ENCODE data around the gene MN1. TPM values are rescaled to one million over a fixed set of nuclear protein-coding genes. Genes with fewer than 3 reads are reported as not detected.

MN1 gene
- total RNA-seq, 1 donor from 2014 or later: 2.6 TPM

DNA sequence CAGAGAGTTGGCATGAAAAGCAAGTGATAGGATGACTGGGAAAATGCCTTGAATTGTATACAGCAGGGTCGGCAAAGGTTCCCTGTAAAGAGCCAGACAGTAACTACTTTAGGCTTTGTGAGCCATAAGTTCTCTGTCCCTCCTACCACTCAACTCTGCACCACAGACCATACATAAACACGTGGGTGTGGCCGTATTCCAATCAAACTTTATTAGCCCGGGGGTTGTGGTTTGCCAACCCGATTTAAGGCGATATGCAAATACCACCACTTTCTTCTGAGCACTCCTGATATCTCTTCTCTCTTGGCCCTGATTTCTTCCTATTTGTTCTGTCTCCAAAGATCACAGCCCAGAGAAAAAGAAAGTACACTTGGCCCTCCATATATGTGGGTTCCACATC is 87.5 kb downstream of the MN1 start:
- peaks cover 0 to 2% (median 0%) of the 10 kb centered on the region in 3 donors for H3K27me3 ChIP-seq (ENCODE audit: control insufficient read depth in 3 of 3, insufficient read depth in 3 of 3, low read length in 3 of 3)
- no peaks in the 10 kb centered on the region for H3K36me3 ChIP-seq (ENCODE audit: control insufficient read depth in 3 of 3, insufficient read depth in 3 of 3, low read length in 3 of 3)
- H3K9me3 ChIP-seq (ENCODE audit: control insufficient read depth in 3 of 3, low read length in 3 of 3): peaks cover 0 to 3% (median 0%) of the 10 kb centered on the region in 3 donors
- H3K4me3 ChIP-seq (ENCODE audit: low read length in 3 of 3): no peak overlapping the region
- peaks cover 16 to 27% (median 27%) of the 10 kb centered on the region in 3 donors for H3K4me1 ChIP-seq (ENCODE audit: control insufficient read depth in 3 of 3, insufficient read depth in 3 of 3, low read length in 3 of 3)
- no peak overlapping the region for H3K27ac ChIP-seq (ENCODE audit: low read depth, low read length)
- no peak overlapping the region for H3K9ac ChIP-seq (ENCODE audit: low read depth in 1 of 3, low read length in 3 of 3)

DNA sequence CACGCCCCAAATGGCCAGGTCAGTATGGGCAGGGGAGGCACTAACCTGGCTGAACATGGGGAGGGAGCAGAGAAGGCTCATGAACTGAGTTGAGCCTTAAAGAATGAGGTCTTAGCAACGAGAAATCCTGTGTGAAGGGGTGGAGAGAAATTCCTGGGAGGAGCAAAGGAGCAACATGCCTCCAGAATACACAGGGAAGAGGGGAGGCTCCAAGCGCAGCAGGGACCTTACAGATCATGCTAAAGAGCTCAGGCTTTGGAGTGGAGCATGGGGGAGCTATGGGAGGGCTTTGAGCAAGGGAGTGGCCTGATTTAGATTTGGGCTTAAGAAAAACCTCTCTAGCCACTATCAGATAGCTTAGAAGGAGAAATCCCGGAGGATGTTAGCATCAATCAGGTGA is 88.1 kb downstream of the MN1 start:
- Histone ChIP-seq H3K27me3 (ENCODE audit: control insufficient read depth in 3 of 3, insufficient read depth in 3 of 3, low read length in 3 of 3) (peaks cover 0 to 2% (median 0%) of the 10 kb centered on the region in 3 donors), H3K4me1 (ENCODE audit: control insufficient read depth in 3 of 3, insufficient read depth in 3 of 3, low read length in 3 of 3) (peaks cover 14 to 21% (median 21%) of the 10 kb centered on the region in 3 donors), H3K36me3 (ENCODE audit: control insufficient read depth in 3 of 3, insufficient read depth in 3 of 3, low read length in 3 of 3) (no peaks in the 10 kb centered on the region), H3K9me3 (ENCODE audit: control insufficient read depth in 3 of 3, low read length in 3 of 3) (peaks cover 0 to 3% (median 0%) of the 10 kb centered on the region in 3 donors), H3K9ac (ENCODE audit: low read depth in 1 of 3, low read length in 3 of 3) (no peak overlapping the region), H3K27ac (ENCODE audit: low read depth, low read length) (no peak overlapping the region), H3K4me3 (ENCODE audit: low read length in 3 of 3) (no peak overlapping the region)

DNA sequence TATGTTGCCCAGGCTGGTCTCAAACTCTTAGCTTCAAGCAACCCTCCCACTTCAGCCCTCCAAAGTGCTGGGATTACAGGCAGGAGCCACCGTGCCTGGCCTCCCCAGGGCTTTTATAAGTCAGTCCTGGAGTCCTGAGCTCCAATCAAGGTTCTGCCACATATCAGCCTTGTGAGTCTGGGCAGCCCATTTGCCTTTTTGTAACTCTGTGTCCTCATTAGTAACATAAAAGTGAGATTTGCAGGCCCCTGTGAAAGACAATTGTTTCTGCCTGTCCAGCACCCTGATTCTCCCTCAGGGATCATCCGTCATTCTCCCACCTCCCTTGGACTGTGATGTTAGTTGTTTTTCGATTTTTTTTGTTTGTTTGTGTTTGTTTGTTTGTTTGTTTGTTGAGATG is 89.8 kb downstream of the MN1 start:
- Histone ChIP-seq H3K4me1 (ENCODE audit: control insufficient read depth in 3 of 3, insufficient read depth in 3 of 3, low read length in 3 of 3) (peaks cover 5 to 12% (median 11%) of the 10 kb centered on the region in 3 donors), H3K9me3 (ENCODE audit: control insufficient read depth in 3 of 3, low read length in 3 of 3) (peaks cover 0 to 3% (median 0%) of the 10 kb centered on the region in 3 donors), H3K27me3 (ENCODE audit: control insufficient read depth in 3 of 3, insufficient read depth in 3 of 3, low read length in 3 of 3) (peaks cover 0 to 2% (median 0%) of the 10 kb centered on the region in 3 donors), H3K27ac (ENCODE audit: low read depth, low read length) (no peak overlapping the region), H3K9ac (ENCODE audit: low read depth in 1 of 3, low read length in 3 of 3) (no peak overlapping the region), H3K4me3 (ENCODE audit: low read length in 3 of 3) (no peak overlapping the region), H3K36me3 (ENCODE audit: control insufficient read depth in 3 of 3, insufficient read depth in 3 of 3, low read length in 3 of 3) (no peaks in the 10 kb centered on the region)

DNA sequence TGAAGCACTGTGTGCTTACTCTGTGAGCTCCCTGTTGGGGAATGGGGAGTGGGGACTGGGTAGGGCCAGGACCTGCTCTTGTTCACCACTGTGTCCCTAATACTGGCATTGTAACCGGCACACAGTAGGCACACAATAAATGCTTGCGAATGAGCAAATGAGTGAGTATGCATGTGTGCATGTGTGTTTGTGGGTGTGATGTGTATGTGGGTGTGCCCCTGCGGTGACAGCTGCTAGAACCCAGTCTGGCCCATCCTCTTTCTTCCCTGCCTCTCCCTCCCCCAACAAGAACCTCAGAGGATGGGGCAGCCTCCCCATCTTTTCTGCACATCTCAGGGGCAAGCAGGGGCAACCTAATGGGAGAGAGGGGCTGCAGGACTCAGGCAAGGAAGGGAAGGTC is 90.5 kb downstream of the MN1 start:
- Histone ChIP-seq H3K27ac (ENCODE audit: low read depth, low read length) (no peak overlapping the region), H3K4me3 (ENCODE audit: low read length in 3 of 3) (no peak overlapping the region), H3K27me3 (ENCODE audit: control insufficient read depth in 3 of 3, insufficient read depth in 3 of 3, low read length in 3 of 3) (peaks cover 0 to 2% (median 0%) of the 10 kb centered on the region in 3 donors), H3K36me3 (ENCODE audit: control insufficient read depth in 3 of 3, insufficient read depth in 3 of 3, low read length in 3 of 3) (no peaks in the 10 kb centered on the region), H3K9me3 (ENCODE audit: control insufficient read depth in 3 of 3, low read length in 3 of 3) (no peaks in the 10 kb centered on the region), H3K9ac (ENCODE audit: low read depth in 1 of 3, low read length in 3 of 3) (no peak overlapping the region), H3K4me1 (ENCODE audit: control insufficient read depth in 3 of 3, insufficient read depth in 3 of 3, low read length in 3 of 3) (peaks cover 5 to 12% (median 11%) of the 10 kb centered on the region in 3 donors)

DNA sequence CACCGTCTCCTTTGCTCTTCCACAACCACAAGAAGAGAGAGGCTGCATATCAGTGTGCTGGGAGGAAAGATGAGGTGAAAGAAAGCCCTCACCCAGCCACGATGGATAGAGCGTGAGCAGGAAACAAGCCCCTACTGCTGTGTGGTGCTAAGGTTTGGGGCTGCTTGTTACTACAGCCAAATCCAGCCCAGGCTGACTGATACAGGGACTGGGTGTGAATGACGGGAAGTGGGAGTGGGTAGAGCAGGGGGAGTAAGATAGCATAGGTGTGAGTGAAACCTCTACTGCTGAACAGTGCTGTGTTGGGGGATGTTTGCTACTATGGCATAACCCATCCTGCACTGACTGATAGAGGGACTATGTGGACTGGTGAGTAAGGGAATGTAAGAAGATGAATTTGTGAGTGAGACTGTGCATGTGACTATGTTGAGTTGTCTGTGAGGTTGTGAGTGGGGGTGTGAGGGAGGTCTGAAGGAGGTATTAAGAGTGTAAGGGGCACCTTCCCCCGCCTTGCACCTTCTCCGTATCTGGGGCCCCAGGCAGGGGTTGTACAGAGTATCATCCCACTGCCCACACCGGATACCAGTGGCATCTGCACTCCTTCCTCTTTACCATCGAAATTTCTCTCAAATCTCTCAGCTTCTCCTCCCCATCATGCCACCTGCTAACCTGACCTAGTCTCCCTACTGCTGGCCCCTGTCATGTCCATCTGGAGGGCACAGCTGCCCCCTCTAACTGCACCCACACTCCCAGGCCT is 91.5 kb downstream of the MN1 start:
- peaks cover 6 to 18% (median 14%) of the 10 kb centered on the region in 3 donors for H3K4me1 ChIP-seq (ENCODE audit: control insufficient read depth in 3 of 3, insufficient read depth in 3 of 3, low read length in 3 of 3)
- no peak overlapping the region for H3K4me3 ChIP-seq (ENCODE audit: low read length in 3 of 3)
- H3K27me3 ChIP-seq (ENCODE audit: control insufficient read depth in 3 of 3, insufficient read depth in 3 of 3, low read length in 3 of 3): peaks cover 0 to 2% (median 0%) of the 10 kb centered on the region in 3 donors
- no peak overlapping the region for H3K9ac ChIP-seq (ENCODE audit: low read depth in 1 of 3, low read length in 3 of 3)
- H3K27ac ChIP-seq (ENCODE audit: low read depth, low read length): no peak overlapping the region
- H3K9me3 ChIP-seq (ENCODE audit: control insufficient read depth in 3 of 3, low read length in 3 of 3): no peaks in the 10 kb centered on the region
- H3K36me3 ChIP-seq (ENCODE audit: control insufficient read depth in 3 of 3, insufficient read depth in 3 of 3, low read length in 3 of 3): no peaks in the 10 kb centered on the region

DNA sequence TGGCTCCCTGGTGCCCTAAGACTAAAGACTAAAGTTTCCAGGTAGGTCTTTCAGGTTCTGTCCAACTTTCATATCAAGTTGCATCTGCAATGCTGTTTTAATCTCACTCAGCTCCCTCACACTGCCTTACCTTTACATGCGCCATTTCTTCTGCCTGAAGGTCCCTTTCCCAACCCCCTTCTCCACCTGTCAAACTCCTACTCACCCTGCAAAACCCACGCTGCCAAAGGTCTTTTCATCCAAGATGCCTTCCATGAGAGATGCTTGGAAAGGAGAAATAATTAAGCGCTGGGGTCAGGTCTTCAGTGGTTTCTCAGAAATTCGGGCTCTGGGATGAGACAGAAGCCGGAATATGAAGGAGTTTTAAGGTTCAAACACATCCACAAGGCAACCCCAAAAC is 95.1 kb downstream of the MN1 start:
- Histone ChIP-seq H3K9ac (ENCODE audit: low read depth in 1 of 3, low read length in 3 of 3) (no peak overlapping the region), H3K36me3 (ENCODE audit: control insufficient read depth in 3 of 3, insufficient read depth in 3 of 3, low read length in 3 of 3) (no peaks in the 10 kb centered on the region), H3K4me1 (ENCODE audit: control insufficient read depth in 3 of 3, insufficient read depth in 3 of 3, low read length in 3 of 3) (peaks cover 8 to 16% (median 14%) of the 10 kb centered on the region in 3 donors), H3K27ac (ENCODE audit: low read depth, low read length) (no peak overlapping the region), H3K27me3 (ENCODE audit: control insufficient read depth in 3 of 3, insufficient read depth in 3 of 3, low read length in 3 of 3) (peaks cover 0 to 2% (median 0%) of the 10 kb centered on the region in 3 donors), H3K4me3 (ENCODE audit: low read length in 3 of 3) (no peak overlapping the region), H3K9me3 (ENCODE audit: control insufficient read depth in 3 of 3, low read length in 3 of 3) (peaks cover 0 to 13% (median 4%) of the 10 kb centered on the region in 3 donors)

DNA sequence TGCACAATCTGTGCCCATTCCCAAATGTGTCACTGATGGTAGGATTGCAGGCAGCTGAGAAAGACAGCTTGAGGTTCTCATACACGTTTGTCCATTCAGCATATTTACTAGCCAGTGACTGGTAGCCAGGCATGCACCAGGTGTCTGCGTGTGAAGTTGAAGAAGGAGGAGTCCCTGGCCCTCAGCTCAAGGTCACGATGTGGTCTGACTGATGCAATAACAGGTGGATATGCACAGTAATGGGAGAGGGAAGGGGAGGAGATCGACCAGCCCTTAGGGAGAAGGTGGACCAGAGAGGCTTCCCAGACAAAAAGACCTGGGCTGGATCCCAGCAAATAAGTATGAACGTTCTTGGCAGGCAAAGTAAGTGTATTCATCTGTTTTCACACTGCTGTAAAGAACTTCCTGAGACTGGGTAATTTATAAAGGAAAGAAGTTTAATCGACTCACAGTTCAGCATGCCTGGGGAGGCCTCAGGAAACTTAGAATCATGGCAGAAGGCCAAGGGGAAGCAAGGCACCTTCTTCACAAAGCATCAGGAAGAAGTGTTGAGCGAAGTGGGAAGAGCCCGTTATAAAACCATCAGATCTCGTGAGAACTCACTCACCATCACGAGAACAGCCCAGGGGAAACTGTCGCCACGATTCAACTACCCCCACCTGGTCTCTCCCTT is 96.0 kb downstream of the MN1 start:
- Histone ChIP-seq H3K36me3 (ENCODE audit: control insufficient read depth in 3 of 3, insufficient read depth in 3 of 3, low read length in 3 of 3) (no peaks in the 10 kb centered on the region), H3K4me1 (ENCODE audit: control insufficient read depth in 3 of 3, insufficient read depth in 3 of 3, low read length in 3 of 3) (peaks cover 8 to 16% (median 14%) of the 10 kb centered on the region in 3 donors), H3K9me3 (ENCODE audit: control insufficient read depth in 3 of 3, low read length in 3 of 3) (peaks cover 0 to 14% (median 4%) of the 10 kb centered on the region in 3 donors), H3K4me3 (ENCODE audit: low read length in 3 of 3) (peak overlapping the region in 1 of 3 donors; percentile 35), H3K27ac (ENCODE audit: low read depth, low read length) (peak overlapping the region; percentile 49), H3K27me3 (ENCODE audit: control insufficient read depth in 3 of 3, insufficient read depth in 3 of 3, low read length in 3 of 3) (peaks cover 0 to under 1% (median 0%) of the 10 kb centered on the region in 3 donors), H3K9ac (ENCODE audit: low read depth in 1 of 3, low read length in 3 of 3) (peak overlapping the region in 1 of 3 donors; percentile 57)

DNA sequence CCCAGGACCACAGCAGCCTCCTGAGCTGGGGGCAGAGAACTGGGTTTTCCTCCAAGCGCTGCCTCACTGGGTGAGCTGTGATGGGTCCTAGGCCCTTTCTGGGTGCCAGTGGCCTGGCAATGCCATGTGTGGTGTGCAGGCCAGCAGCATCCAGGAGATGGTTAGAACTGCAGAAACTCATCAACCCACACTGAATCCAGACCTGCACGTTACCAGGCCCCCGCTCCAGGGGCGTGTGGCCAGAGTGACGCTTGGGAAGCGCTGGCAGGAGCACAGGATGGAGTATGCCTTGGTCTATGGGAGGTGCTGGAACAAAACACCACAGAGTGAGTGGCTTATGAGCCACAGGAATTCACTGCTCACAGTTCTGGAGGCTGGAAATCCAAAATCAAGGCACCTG is 97.0 kb downstream of the MN1 start:
- H3K27ac ChIP-seq (ENCODE audit: low read depth, low read length): no peak overlapping the region
- no peaks in the 10 kb centered on the region for H3K27me3 ChIP-seq (ENCODE audit: control insufficient read depth in 3 of 3, insufficient read depth in 3 of 3, low read length in 3 of 3)
- no peak overlapping the region for H3K4me3 ChIP-seq (ENCODE audit: low read length in 3 of 3)
- no peaks in the 10 kb centered on the region for H3K36me3 ChIP-seq (ENCODE audit: control insufficient read depth in 3 of 3, insufficient read depth in 3 of 3, low read length in 3 of 3)
- H3K4me1 ChIP-seq (ENCODE audit: control insufficient read depth in 3 of 3, insufficient read depth in 3 of 3, low read length in 3 of 3): peaks cover 8 to 16% (median 14%) of the 10 kb centered on the region in 3 donors
- peak overlapping the region in 1 of 3 donors; percentile 50 for H3K9ac ChIP-seq (ENCODE audit: low read depth in 1 of 3, low read length in 3 of 3)
- peaks cover 0 to 14% (median 4%) of the 10 kb centered on the region in 3 donors for H3K9me3 ChIP-seq (ENCODE audit: control insufficient read depth in 3 of 3, low read length in 3 of 3)

DNA sequence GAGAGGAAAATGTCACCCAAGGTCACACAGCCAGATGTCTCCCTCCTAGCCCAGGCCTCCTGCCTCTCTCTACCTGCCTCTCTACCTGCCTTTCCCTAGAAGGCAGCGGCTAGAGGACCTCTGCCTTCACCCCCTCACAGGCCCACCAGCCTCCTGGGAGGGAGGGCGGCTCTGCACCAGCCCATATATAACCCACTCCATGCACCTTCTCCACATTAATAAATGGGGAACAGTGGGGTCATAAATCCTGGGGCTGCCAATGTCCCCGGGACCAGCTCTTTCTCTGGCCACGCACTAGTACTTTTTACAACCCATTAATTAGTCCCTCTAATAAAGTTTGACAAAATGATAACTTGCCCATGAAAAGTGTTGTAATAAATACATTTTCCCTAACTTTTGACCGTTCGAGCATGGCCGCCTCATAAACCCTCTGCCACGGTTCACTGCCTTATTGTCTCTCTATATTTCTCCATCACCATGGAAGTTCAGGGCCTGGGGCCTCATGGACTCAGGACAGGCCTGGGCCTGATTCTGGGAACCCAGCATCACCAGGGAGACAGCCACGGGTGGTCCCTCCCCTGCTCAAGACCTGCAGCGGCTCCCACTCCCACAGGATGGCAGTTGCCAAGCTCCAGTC is 102.1 kb downstream of the MN1 start:
- Histone ChIP-seq H3K4me3 (ENCODE audit: low read length in 3 of 3) (no peak overlapping the region), H3K27ac (ENCODE audit: low read depth, low read length) (peak overlapping the region; percentile 84)

More for the DNA sequence above, 102.1 kb downstream of the MN1 start:
- Histone ChIP-seq H3K27me3 (ENCODE audit: control insufficient read depth in 3 of 3, insufficient read depth in 3 of 3, low read length in 3 of 3) (no peaks in the 10 kb centered on the region), H3K4me1 (ENCODE audit: control insufficient read depth in 3 of 3, insufficient read depth in 3 of 3, low read length in 3 of 3) (peaks cover 24 to 39% (median 25%) of the 10 kb centered on the region in 3 donors), H3K36me3 (ENCODE audit: control insufficient read depth in 3 of 3, insufficient read depth in 3 of 3, low read length in 3 of 3) (no peaks in the 10 kb centered on the region), H3K9ac (ENCODE audit: low read depth in 1 of 3, low read length in 3 of 3) (no peak overlapping the region), H3K9me3 (ENCODE audit: control insufficient read depth in 3 of 3, low read length in 3 of 3) (peaks cover 0 to 14% (median 4%) of the 10 kb centered on the region in 3 donors)
